PFSK-1 (cell line): ENCODE data around the gene RPA3.

Source experiments
- FOXP2 ChIP-seq: optimal IDR thresholded peaks from 2 replicates; pipeline ENCODE3; 2011; ENCODE audit warnings: borderline replicate concordance, control low read depth, inconsistent platforms; ENCODE audit not compliant: insufficient read depth; ENCODE audit errors: extremely low read length, extremely low read depth
- POLR2AphosphoS5 ChIP-seq: IDR thresholded peaks from 2 replicates; pipeline ENCODE4 v1.6.1; 2012; ENCODE audit warnings: low read depth, mild to moderate bottlenecking, control low read depth, low read length, moderate library complexity
- REST ChIP-seq, 2 experiments: IDR thresholded peaks; 2 replicates each; pipeline versions ENCODE4 v1.6.1 to v1.8.0; 2011 to 2012; ENCODE audit warnings: low read depth in 2 of 2, low read length in 2 of 2, control low read depth in 1 of 2, inconsistent platforms in 1 of 2, mild to moderate bottlenecking in 1 of 2, moderate library complexity in 1 of 2; ENCODE audit not compliant: insufficient read depth in 1 of 2
- SIN3A ChIP-seq: IDR thresholded peaks from 2 replicates; pipeline ENCODE4 v1.6.1; 2012; ENCODE audit warnings: mild to moderate bottlenecking, low read length, moderate library complexity, borderline replicate concordance; ENCODE audit not compliant: insufficient read depth
- TAF1 ChIP-seq: IDR thresholded peaks from 2 replicates; pipeline ENCODE4 v1.6.1; 2012; ENCODE audit warnings: low read length, control low read depth, borderline replicate concordance; ENCODE audit not compliant: insufficient read depth

The RPA3 gene

GRCh38 chr7:7640221-7641128, 77.9 kb downstream of the RPA3 start, which contains the start of gene UMAD1:
Gene UMAD1, plus strand, starts transcription at chr7:7640752. Its CDS starts 32,620 bp downstream, at chr7:7673372.
- no peak for TF ChIP-seq SIN3A
- no peak for TF ChIP-seq REST (IDR thresholded peaks at IDR 0.05; ENCODE audit: insufficient read depth in 1 of 2, low read depth in 2 of 2, low read length in 2 of 2)
- peak; percentile 75; the same call in 1 of the 2 replicates for TF ChIP-seq TAF1
- TF ChIP-seq FOXP2: no peak
- peak; percentile 87 for TF ChIP-seq POLR2AphosphoS5

DNA sequence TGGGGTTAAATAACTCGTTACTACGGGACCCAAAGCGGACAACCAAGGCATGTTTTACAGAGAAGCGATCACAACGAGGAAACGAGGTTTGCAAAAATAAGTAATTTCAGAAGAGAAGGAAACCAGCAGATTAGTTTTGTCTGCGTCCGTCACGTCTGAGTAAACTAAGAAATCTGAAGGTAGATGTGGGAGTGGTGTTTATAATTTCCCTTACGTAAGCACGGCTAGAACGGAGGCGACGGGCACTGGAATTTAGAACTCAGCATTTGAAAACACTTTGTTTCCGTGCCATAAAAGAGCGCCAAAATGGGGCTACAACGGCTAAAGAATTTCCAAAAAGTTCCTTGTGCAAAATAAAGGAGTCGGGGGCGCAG, 78.6 kb downstream of the RPA3 start:
- TF ChIP-seq SIN3A: no peak
- TF ChIP-seq FOXP2: no peak
- no peak for TF ChIP-seq TAF1
- TF ChIP-seq POLR2AphosphoS5: no peak
- no peak for TF ChIP-seq REST (IDR thresholded peaks at IDR 0.05; ENCODE audit: insufficient read depth in 1 of 2, low read depth in 2 of 2, low read length in 2 of 2)

GRCh38 chr7:7639421-7639820, 79.0 kb downstream of the RPA3 start:
- TF ChIP-seq SIN3A: no peak
- no peak for TF ChIP-seq POLR2AphosphoS5
- TF ChIP-seq TAF1: no peak
- TF ChIP-seq REST (IDR thresholded peaks at IDR 0.05; ENCODE audit: insufficient read depth in 1 of 2, low read depth in 2 of 2, low read length in 2 of 2): no peak
- TF ChIP-seq FOXP2: no peak

DNA sequence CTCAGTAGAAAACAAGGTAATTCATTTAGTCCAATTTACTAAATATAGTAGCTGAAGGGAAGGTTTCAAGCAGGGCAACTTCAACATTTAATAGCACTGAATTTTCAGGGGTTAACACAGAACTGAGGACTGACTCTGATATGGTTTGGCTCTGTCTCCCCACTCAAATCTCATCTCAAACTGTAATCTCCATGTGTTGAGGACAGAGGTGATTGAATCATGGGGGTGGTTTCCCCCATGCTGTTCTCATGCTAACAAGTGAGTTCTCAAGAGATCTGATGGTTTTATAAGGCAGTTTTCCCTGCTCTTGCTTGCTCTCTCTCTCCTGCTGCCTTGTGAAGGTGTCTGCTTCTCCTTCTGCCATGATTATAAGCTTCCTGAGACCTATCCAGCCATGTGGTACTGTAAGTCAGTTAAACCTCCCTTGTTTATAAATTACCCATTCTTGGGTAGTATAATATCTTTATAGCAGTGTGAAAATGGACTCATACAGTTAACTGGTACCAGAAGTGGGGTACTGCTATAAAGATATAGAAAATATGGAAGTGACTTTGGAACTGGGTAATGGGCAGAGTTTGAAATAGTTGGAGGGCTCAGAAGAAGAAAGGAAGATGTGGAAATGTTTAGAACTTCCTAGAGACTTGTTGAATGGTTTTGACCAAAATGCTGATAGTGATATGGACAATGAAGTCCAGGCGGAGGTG, 87.6 kb downstream of the RPA3 start:
- no peak for TF ChIP-seq TAF1

DNA sequence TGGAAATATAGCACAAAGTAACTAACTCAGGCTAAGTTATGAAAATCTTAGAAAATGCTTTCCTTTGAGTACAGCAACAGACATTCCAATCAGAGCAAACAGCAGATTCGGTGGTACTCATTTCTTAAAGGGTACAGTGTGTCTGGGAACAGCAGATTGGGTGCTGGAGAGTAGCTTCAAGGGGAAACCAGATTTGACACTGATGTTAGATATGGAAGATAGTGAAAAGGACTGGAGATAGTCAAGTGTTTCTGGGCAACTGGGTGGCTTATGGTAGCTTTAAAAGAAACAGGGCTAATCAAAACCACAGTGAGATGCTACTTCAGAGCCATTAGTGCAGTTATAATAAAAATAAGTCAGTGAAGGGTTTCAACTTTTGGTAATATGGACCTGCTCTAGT, 89.9 kb downstream of the RPA3 start:
- TF ChIP-seq TAF1: no peak
- TF ChIP-seq POLR2AphosphoS5: no peak
- no peak for TF ChIP-seq REST (IDR thresholded peaks at IDR 0.05; ENCODE audit: insufficient read depth in 1 of 2, low read depth in 2 of 2, low read length in 2 of 2)
- TF ChIP-seq SIN3A: no peak
- TF ChIP-seq FOXP2: no peak
